GM12891 (cell line): Measurements from ENCODE around the gene EXOSC6. TPM values are rescaled to one million over a fixed set of nuclear protein-coding genes. Genes with fewer than 3 reads are reported as not detected.
A peak's percentile ranks its signal among the peaks of the same experiment; 100 is the strongest.
"Not testable (repeated sequence)": the region's sequence is repeated elsewhere in the genome, so short reads cannot be mapped to it uniquely, and the experiment has no call there.

Experiments
- DNase-seq: peaks from one replicate; pipeline ENCODE4 v3.0.0; 2011; ENCODE audit warnings: low spot score; ENCODE audit not compliant: insufficient read length
- FAIRE-seq: peaks from 2 replicates; lab custom pipeline; 2011; peaks lifted over from hg19 to GRCh38; lab: Jason Lieb, UNC
- PAX5 ChIP-seq: IDR thresholded peaks from 2 replicates; pipeline ENCODE4 v1.6.1; 2011; ENCODE audit warnings: low read length, moderate library complexity, mild to moderate bottlenecking; ENCODE audit not compliant: insufficient read depth, severe bottlenecking
- POLR2A ChIP-seq: IDR thresholded peaks from 2 replicates; pipeline ENCODE4 v1.6.1; 2011; ENCODE audit warnings: low read depth, low read length, control low read depth
- POLR2AphosphoS5 ChIP-seq: IDR thresholded peaks from 2 replicates; pipeline ENCODE4 v1.6.1; 2011; ENCODE audit warnings: low read depth, low read length, control low read depth
- POU2F2 ChIP-seq: IDR thresholded peaks from 2 replicates; pipeline ENCODE4 v1.6.1; 2011; ENCODE audit warnings: low read depth, mild to moderate bottlenecking, control low read depth, low read length, moderate library complexity
- SPI1 ChIP-seq: IDR thresholded peaks from 2 replicates; pipeline ENCODE4 v1.6.1; 2011; ENCODE audit warnings: low read depth, low read length, control low read depth
- TAF1 ChIP-seq: IDR thresholded peaks from 2 replicates; pipeline ENCODE4 v1.6.1; 2011; ENCODE audit warnings: low read depth, low read length, control low read depth
- polyA plus RNA-seq: library from polyadenylated mRNA; unstranded; fragments of >200 nt; gene quantifications from one replicate; pipeline ENCODE4 v1.2.1, GENCODE V29; 2012; ENCODE audit warnings: low read depth, missing spikeins, inconsistent platforms; ENCODE audit not compliant: missing spikeins

EXOSC6 gene
- polyA plus RNA-seq: 5.4 TPM

- peak; percentile 93 for DNase-seq
- TF ChIP-seq TAF1 (peak; percentile 76), POLR2A (peak; percentile 92), POU2F2 (peak; percentile 38; the same call in 1 of the 2 replicates), SPI1 (no peak), POLR2AphosphoS5 (peak; percentile 93), PAX5 (no peak)
- FAIRE-seq: peak; percentile 84
Measured at GRCh38 chr16:70251629-70252354, at the start of gene EXOSC6. TSS of gene EXOSC6 (minus strand) at chr16:70251940. CDS start at chr16:70251900, 40 bp downstream.

GRCh38 chr16:70301121-70301520 lies 49.4 kb upstream of the EXOSC6 start:
- TF ChIP-seq TAF1: no peak
- no peak for TF ChIP-seq POU2F2
- TF ChIP-seq SPI1: no peak
- no peak for TF ChIP-seq PAX5
- TF ChIP-seq POLR2A: no peak
- TF ChIP-seq POLR2AphosphoS5: no peak
- no peak for DNase-seq
- FAIRE-seq: no peak

- FAIRE-seq: peak; percentile 95
- TF ChIP-seq TAF1 (peak; percentile 88), POU2F2 (peak; percentile 81), POLR2AphosphoS5 (peak; percentile 92), PAX5 (no peak), POLR2A (peak; percentile 92), SPI1 (no peak)
- DNase-seq: peak; percentile 59
Measured at GRCh38 chr16:70298988-70299938, 47.5 kb upstream of the EXOSC6 start, which contains the start of gene DDX19B. TSS of gene DDX19B (plus strand) at chr16:70299186. CDS start at chr16:70299298, 112 bp downstream.

GRCh38 chr16:70295634-70296033 lies 43.9 kb upstream of the EXOSC6 start:
- no peak for FAIRE-seq
- TF ChIP-seq POLR2A: no peak
- no peak for TF ChIP-seq PAX5
- TF ChIP-seq SPI1: no peak
- TF ChIP-seq POU2F2: no peak
- no peak for TF ChIP-seq TAF1
- no peak for TF ChIP-seq POLR2AphosphoS5
- DNase-seq: no peak

- no peak for FAIRE-seq
- DNase-seq: no peak
- TF ChIP-seq POLR2A (no peak), PAX5 (no peak), SPI1 (no peak), TAF1 (no peak), POU2F2 (no peak), POLR2AphosphoS5 (no peak)
Measured at GRCh38 chr16:70294385-70295025, 42.8 kb upstream of the EXOSC6 start.

- FAIRE-seq, DNase-seq: not testable (repeated sequence)
Measured at GRCh38 chr16:70292148-70292547, 40.4 kb upstream of the EXOSC6 start.

GRCh38 chr16:70290949-70291519 lies 39.3 kb upstream of the EXOSC6 start:
- DNase-seq (no peak), FAIRE-seq (no peak)
- TF ChIP-seq SPI1 (no peak), POLR2AphosphoS5 (no peak), POU2F2 (no peak), PAX5 (no peak), POLR2A (no peak), TAF1 (no peak)

- DNase-seq (peak; percentile 88), FAIRE-seq (peak; percentile 92)
- no peak for TF ChIP-seq PAX5
- TF ChIP-seq POLR2A: peak; percentile 90
- peak; percentile 88 for TF ChIP-seq TAF1
- TF ChIP-seq POLR2AphosphoS5: peak; percentile 91
- TF ChIP-seq POU2F2: peak; percentile 75; the same call in 1 of the 2 replicates
- no peak for TF ChIP-seq SPI1
Measured at GRCh38 chr16:70289229-70290094, 37.7 kb upstream of the EXOSC6 start, which contains the start of gene AARS1. TSS of gene AARS1 (minus strand) at chr16:70289506. CDS start at chr16:70282763, 6,743 bp downstream.

- DNase-seq, FAIRE-seq: not testable (repeated sequence)
Measured at GRCh38 chr16:70287304-70287971, 35.7 kb upstream of the EXOSC6 start.
